Activated B cell treated with CpG ODN at 0.5 μM for 24 hours (primary cell): ENCODE data around the gene ZNF474. TPM values are rescaled to one million over a fixed set of nuclear protein-coding genes. Genes with fewer than 3 reads are reported as not detected.
"Not testable (repeated sequence)": the region's sequence is repeated elsewhere in the genome, so short reads cannot be mapped to it uniquely, and the experiment has no call there.

Experiments
- ATAC-seq: fragments of 200-7000 bp; cut with Tn5 transposase; one replicate; pipeline ENCODE4 v1.10.0; 2021; ENCODE audit warnings: low read depth, mild to moderate bottlenecking, moderate library complexity
- CTCF ChIA-PET: fragments of 350-600 bp; sonication (Branson Sonifier 250); formaldehyde crosslinking; loops from one replicate; lab custom pipeline; 2021; ENCODE audit warnings: antibody characterized with exemption; lab: Charles Lee
- POLR2A ChIA-PET: fragments of 350-600 bp; sonication (Branson Sonifier 250); formaldehyde crosslinking; loops from one replicate; lab custom pipeline; 2021; ENCODE audit warnings: antibody characterized with exemption; lab: Charles Lee
- DNase-seq: peaks from one replicate; pipeline ENCODE4 v3.0.0; 2022
- H3K27ac Mint-ChIP-seq: one replicate; pipeline ENCODE4 v1.8.0; 2020; ENCODE audit warnings: mixed read lengths
- H3K27me3 Mint-ChIP-seq: one replicate; pipeline ENCODE4 v1.8.0; 2021; ENCODE audit warnings: mixed read lengths
- H3K36me3 Mint-ChIP-seq: one replicate; pipeline ENCODE4 v1.8.0; 2021; ENCODE audit warnings: low read depth, mixed read lengths
- H3K4me1 Mint-ChIP-seq: one replicate; pipeline ENCODE4 v1.8.0; 2021; ENCODE audit warnings: mixed read lengths
- H3K4me3 Mint-ChIP-seq: one replicate; pipeline ENCODE4 v1.8.0; 2020; ENCODE audit warnings: mild to moderate bottlenecking, mixed read lengths
- H3K9me3 Mint-ChIP-seq: one replicate; pipeline ENCODE4 v1.8.0; 2020; ENCODE audit warnings: mixed read lengths
- CTCF ChIP-seq: fragments of 200-600 bp; IDR thresholded peaks from one replicate; pipeline ENCODE4 v1.8.0; 2022; ENCODE audit warnings: antibody characterized with exemption, mild to moderate bottlenecking
- intact Hi-C: fragments of 100-400 bp; cut with micrococcal nuclease; formaldehyde crosslinking; loops from one replicate; pipeline ENCODE4 v1.15.1; 2024
- total RNA-seq: library from RNA; stranded (reverse); gene quantifications from 2 replicates; pipeline ENCODE4 v1.2.3, GENCODE V29; 2022

ZNF474 gene
- total RNA-seq, 1 donor from 2014 or later: not detected

- intact Hi-C loops: no loop called here
- ChIA-PET CTCF (no interaction called here), POLR2A (no interaction called here)
- Mint-ChIP-seq H3K36me3 (no peaks in the 10 kb centered on the region), H3K27ac (no peak overlapping the region), H3K27me3 (peaks cover 3% of the 10 kb centered on the region), H3K4me1 (no peaks in the 10 kb centered on the region), H3K4me3 (no peak overlapping the region), H3K9me3 (no peaks in the 10 kb centered on the region)
- DNase-seq: no peak
- ATAC-seq: no peak
- TF ChIP-seq CTCF: no peak
Measured at GRCh38 chr5:122091936-122092600, 37.3 kb upstream of the ZNF474 start.

- POLR2A ChIA-PET: no interaction called here
- DNase-seq (no peak), ATAC-seq (no peak)
- no peak overlapping the region for H3K27ac Mint-ChIP-seq
- TF ChIP-seq CTCF: no peak
- H3K4me3 Mint-ChIP-seq: no peak overlapping the region
- no peaks in the 10 kb centered on the region for H3K27me3 Mint-ChIP-seq
- CTCF ChIA-PET: no interaction called here
- no peaks in the 10 kb centered on the region for H3K36me3 Mint-ChIP-seq
- intact Hi-C loops: no loop called here
- no peaks in the 10 kb centered on the region for H3K4me1 Mint-ChIP-seq
- H3K9me3 Mint-ChIP-seq: no peaks in the 10 kb centered on the region
Measured at GRCh38 chr5:122093415-122094180, 35.7 kb upstream of the ZNF474 start.

GRCh38 chr5:122094251-122094650, 35.1 kb upstream of the ZNF474 start:
- ATAC-seq: not testable (repeated sequence)

GRCh38 chr5:122095158-122095557, 34.2 kb upstream of the ZNF474 start:
- ChIA-PET POLR2A (no interaction called here), CTCF (no interaction called here)
- Mint-ChIP-seq H3K4me3 (no peak overlapping the region), H3K9me3 (no peaks in the 10 kb centered on the region), H3K36me3 (no peaks in the 10 kb centered on the region), H3K4me1 (no peaks in the 10 kb centered on the region), H3K27me3 (no peaks in the 10 kb centered on the region), H3K27ac (no peak overlapping the region)
- intact Hi-C loops: no loop called here
- TF ChIP-seq CTCF: no peak
- no peak for ATAC-seq
- no peak for DNase-seq

More at GRCh38 chr5:122094251-122094650, 35.1 kb upstream of the ZNF474 start:
- intact Hi-C loops, H3K36me3 Mint-ChIP-seq, H3K9me3 Mint-ChIP-seq, POLR2A ChIA-PET, DNase-seq, H3K27ac Mint-ChIP-seq, H3K27me3 Mint-ChIP-seq, H3K4me1 Mint-ChIP-seq, H3K4me3 Mint-ChIP-seq, CTCF ChIA-PET: not testable (repeated sequence)

GRCh38 chr5:122097391-122097790, 32.0 kb upstream of the ZNF474 start:
- CTCF ChIA-PET: no interaction called here
- no peak for DNase-seq
- no peak for TF ChIP-seq CTCF
- H3K4me1 Mint-ChIP-seq: no peaks in the 10 kb centered on the region
- no peak for ATAC-seq
- intact Hi-C loops: no loop called here
- H3K36me3 Mint-ChIP-seq: no peaks in the 10 kb centered on the region
- no peak overlapping the region for H3K4me3 Mint-ChIP-seq
- no peak overlapping the region for H3K27ac Mint-ChIP-seq
- H3K27me3 Mint-ChIP-seq: no peaks in the 10 kb centered on the region
- POLR2A ChIA-PET: no interaction called here
- no peaks in the 10 kb centered on the region for H3K9me3 Mint-ChIP-seq
